HL-60 (cell line): Measurements from ENCODE around the gene MAPK9.
"Not testable (repeated sequence)": the region's sequence is repeated elsewhere in the genome, so short reads cannot be mapped to it uniquely, and the experiment has no call there.

ENCODE experiments used
- DNase-seq, 2 experiments: peaks; one replicate each; pipeline ENCODE4 v3.0.0-alpha.2; 2010 to 2020; ENCODE audit warnings: low read depth in 1 of 2, low spot score in 1 of 2
- H3K27ac ChIP-seq: fragments of 250-450 bp; sonication (Bioruptor Pico); replicated peaks from 2 replicates; pipeline ENCODE4 v1.5.1; 2020; ENCODE audit warnings: mild to moderate bottlenecking, moderate library complexity
- H3K27me3 ChIP-seq: fragments of 250-450 bp; sonication (Bioruptor Pico); 2 replicates; pipeline ENCODE4 v1.5.1; 2021; ENCODE audit warnings: mild to moderate bottlenecking, moderate library complexity; ENCODE audit not compliant: insufficient read depth, poor library complexity, severe bottlenecking
- H3K4me3 ChIP-seq: replicated peaks from 2 replicates; pipeline ENCODE4 v1.5.1; 2011; ENCODE audit warnings: mild to moderate bottlenecking, control low read depth, low read length; ENCODE audit not compliant: insufficient read depth
- GABPA ChIP-seq: IDR thresholded peaks from 2 replicates; pipeline ENCODE4 v1.6.1; 2012; ENCODE audit warnings: low read depth
- POLR2AphosphoS5 ChIP-seq: IDR thresholded peaks from 2 replicates; pipeline ENCODE4 v1.6.1; 2012; ENCODE audit warnings: low read depth
- SPI1 ChIP-seq: IDR thresholded peaks from 2 replicates; pipeline ENCODE4 v1.6.1; 2012; ENCODE audit warnings: low read depth, mild to moderate bottlenecking, borderline replicate concordance
- TF ChIP-seq, protein P1 (sequence below): IDR thresholded peaks from one replicate; pipeline ENCODE4 v1.5.1; 2011; ENCODE audit warnings: low read length, control low read depth, inconsistent platforms; ENCODE audit not compliant: insufficient read depth
- TF ChIP-seq, protein P2 (sequence below): IDR thresholded peaks from 2 replicates; pipeline ENCODE4 v1.6.1; 2012; ENCODE audit warnings: low read depth; ENCODE audit not compliant: insufficient replicate concordance

Gene MAPK9

GRCh38 chr5:180210961-180211760 lies 80.7 kb downstream of the MAPK9 start:
- TF ChIP-seq, protein P1, sequence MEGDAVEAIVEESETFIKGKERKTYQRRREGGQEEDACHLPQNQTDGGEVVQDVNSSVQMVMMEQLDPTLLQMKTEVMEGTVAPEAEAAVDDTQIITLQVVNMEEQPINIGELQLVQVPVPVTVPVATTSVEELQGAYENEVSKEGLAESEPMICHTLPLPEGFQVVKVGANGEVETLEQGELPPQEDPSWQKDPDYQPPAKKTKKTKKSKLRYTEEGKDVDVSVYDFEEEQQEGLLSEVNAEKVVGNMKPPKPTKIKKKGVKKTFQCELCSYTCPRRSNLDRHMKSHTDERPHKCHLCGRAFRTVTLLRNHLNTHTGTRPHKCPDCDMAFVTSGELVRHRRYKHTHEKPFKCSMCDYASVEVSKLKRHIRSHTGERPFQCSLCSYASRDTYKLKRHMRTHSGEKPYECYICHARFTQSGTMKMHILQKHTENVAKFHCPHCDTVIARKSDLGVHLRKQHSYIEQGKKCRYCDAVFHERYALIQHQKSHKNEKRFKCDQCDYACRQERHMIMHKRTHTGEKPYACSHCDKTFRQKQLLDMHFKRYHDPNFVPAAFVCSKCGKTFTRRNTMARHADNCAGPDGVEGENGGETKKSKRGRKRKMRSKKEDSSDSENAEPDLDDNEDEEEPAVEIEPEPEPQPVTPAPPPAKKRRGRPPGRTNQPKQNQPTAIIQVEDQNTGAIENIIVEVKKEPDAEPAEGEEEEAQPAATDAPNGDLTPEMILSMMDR = no peak
- no peak for TF ChIP-seq GABPA
- no peak for TF ChIP-seq POLR2AphosphoS5
- no peak for TF ChIP-seq SPI1
- TF ChIP-seq, protein P2, sequence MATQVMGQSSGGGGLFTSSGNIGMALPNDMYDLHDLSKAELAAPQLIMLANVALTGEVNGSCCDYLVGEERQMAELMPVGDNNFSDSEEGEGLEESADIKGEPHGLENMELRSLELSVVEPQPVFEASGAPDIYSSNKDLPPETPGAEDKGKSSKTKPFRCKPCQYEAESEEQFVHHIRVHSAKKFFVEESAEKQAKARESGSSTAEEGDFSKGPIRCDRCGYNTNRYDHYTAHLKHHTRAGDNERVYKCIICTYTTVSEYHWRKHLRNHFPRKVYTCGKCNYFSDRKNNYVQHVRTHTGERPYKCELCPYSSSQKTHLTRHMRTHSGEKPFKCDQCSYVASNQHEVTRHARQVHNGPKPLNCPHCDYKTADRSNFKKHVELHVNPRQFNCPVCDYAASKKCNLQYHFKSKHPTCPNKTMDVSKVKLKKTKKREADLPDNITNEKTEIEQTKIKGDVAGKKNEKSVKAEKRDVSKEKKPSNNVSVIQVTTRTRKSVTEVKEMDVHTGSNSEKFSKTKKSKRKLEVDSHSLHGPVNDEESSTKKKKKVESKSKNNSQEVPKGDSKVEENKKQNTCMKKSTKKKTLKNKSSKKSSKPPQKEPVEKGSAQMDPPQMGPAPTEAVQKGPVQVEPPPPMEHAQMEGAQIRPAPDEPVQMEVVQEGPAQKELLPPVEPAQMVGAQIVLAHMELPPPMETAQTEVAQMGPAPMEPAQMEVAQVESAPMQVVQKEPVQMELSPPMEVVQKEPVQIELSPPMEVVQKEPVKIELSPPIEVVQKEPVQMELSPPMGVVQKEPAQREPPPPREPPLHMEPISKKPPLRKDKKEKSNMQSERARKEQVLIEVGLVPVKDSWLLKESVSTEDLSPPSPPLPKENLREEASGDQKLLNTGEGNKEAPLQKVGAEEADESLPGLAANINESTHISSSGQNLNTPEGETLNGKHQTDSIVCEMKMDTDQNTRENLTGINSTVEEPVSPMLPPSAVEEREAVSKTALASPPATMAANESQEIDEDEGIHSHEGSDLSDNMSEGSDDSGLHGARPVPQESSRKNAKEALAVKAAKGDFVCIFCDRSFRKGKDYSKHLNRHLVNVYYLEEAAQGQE = no peak
- no peak overlapping the region for H3K4me3 ChIP-seq
- H3K27me3 ChIP-seq = peaks cover 7% of the 10 kb centered on the region
- DNase-seq = no peak
- no peak overlapping the region for H3K27ac ChIP-seq

DNA sequence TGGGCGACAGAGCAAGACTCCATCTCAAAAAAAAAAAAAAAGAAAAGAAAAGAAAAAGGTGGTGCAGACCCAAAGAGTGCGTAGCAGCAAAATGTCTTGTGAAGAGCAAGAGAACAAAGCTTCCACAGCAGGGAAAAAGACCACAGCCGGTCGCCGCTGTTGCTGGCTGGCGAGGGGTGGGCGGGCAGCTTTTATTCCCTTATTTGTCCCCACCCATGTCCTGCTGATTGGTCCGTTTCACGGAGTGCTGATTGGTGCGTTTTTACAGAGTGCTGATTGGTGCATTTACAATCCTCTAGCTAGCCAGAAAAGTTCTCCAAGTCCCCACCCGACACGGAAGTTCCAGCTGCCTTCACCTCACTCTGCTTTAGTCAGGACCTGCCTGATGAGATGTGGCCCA lies 81.8 kb downstream of the MAPK9 start:
- not testable (repeated sequence) for H3K27ac ChIP-seq, H3K4me3 ChIP-seq, DNase-seq, H3K27me3 ChIP-seq

DNA sequence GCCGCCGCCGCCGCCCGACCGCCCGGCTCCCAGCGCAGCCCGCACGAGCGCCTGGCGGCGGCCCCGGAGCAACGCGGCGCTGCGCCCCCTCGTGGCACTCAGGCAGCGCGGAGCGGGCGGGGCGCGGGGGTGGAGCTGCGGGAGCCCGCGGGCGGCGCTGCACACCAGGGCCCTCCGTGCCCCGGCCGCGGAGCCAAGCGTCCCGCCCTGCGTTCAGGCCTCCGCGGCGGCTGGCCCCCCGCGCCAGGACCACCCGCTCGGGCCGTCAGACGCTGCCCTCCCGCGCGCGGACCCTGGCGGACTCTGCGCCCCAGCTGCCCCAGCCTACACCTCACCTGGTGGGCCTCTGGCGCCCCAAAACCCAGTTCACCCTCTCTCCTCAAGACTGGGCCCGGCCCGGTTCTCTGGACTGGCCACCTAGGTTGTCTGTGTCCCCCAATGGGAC lies 82.7 kb downstream of the MAPK9 start, which contains the start of gene RASGEF1C:
TSS of gene RASGEF1C (minus strand) at position 75 of the 445 bp plus-strand sequence. CDS start 71,159 bp downstream, outside the sequence.
- Histone ChIP-seq H3K27me3 (peaks cover 7% of the 10 kb centered on the region), H3K27ac (no peak within 1 kb of the TSS), H3K4me3 (peak within 1 kb of the TSS; percentile 33)
- peak; percentile 42 to 49 for DNase-seq
- TF ChIP-seq GABPA (no peak), POLR2AphosphoS5 (no peak), SPI1 (no peak)
- TF ChIP-seq, protein P2 = no peak
- TF ChIP-seq, protein P1 = no peak

DNA sequence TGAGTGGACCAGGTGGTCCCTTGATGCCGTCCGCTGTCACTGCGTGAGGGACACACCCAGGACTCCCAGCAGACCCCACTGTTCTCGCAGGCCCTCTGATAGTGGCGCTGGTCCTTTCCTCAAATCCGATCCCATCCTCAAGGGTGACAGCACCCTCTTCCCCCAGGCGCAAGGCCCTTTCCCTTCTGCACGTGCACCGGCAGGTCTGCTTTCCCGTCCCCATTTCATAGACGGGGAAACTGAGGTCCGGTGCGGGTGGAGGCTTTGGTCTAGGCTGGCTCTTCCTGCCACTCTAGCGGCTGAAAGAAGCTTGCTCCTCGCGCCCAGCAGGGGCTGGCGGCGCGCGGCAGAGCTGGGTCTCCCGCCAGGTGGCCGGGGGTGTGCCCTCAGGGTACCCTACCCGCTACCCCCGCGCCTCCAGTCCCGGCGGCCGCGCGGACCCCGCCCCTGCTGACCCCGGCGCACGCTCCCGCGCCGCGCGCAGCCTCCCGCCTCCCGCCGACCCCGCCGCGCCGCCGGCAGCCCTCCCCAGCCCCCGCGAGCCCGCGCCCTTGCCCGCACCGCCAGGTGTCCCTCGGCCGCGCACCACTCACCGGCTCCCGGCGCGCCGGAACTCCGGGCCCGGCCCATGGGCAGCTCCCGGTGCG lies 83.3 kb downstream of the MAPK9 start:
- DNase-seq = no peak
- H3K27ac ChIP-seq = no peak overlapping the region
- TF ChIP-seq POLR2AphosphoS5 (no peak), GABPA (no peak)
- TF ChIP-seq, protein P2 = no peak
- TF ChIP-seq, protein P1 = no peak
- H3K4me3 ChIP-seq = peak overlapping the region; percentile 33
- peaks cover 7% of the 10 kb centered on the region for H3K27me3 ChIP-seq
